Measurements from ENCODE around the gene C15orf61.

- TF ChIP-seq CTCF (IDR thresholded peaks at IDR 0.05) = no peak
- TF ChIP-seq POLR2AphosphoS5 (IDR thresholded peaks at IDR 0.05; ENCODE audit: low read depth, low read length) = no peak
- TF ChIP-seq TCF7L2 (IDR thresholded peaks at IDR 0.05; ENCODE audit: low read depth, low read length) = no peak
- no peak for TF ChIP-seq SIN3A (IDR thresholded peaks at IDR 0.05; ENCODE audit: borderline replicate concordance, insufficient read depth, low read depth, low read length)
- TF ChIP-seq REST (IDR thresholded peaks at IDR 0.05; ENCODE audit: insufficient read depth in 1 of 2, low read depth in 2 of 2, low read length in 1 of 2) = no peak
These were observed 13.4 kb downstream of the C15orf61 start for GRCh38 chr15:67534360-67534759.

All from Panc1 (cell line).